Astrocyte of the cerebellum (primary cell): ENCODE data around the gene S100A9.

ENCODE experiments used
- DNase-seq: peaks from one replicate; pipeline ENCODE4 v3.0.0-alpha.2; 2011; ENCODE audit warnings: low read depth
- H3K4me3 ChIP-seq: 2 replicates; pipeline ENCODE4 v1.5.1; 2011; ENCODE audit warnings: mild to moderate bottlenecking, low read depth, low read length, moderate library complexity
- in situ Hi-C: cut with HindIII; loops from 2 replicates; pipeline ENCODE4 v1.10.0; 2017; ENCODE audit warnings: low sequenced_read_pairs
- TF ChIP-seq, protein P1 (sequence below): IDR thresholded peaks from 2 replicates; pipeline ENCODE4 v1.5.1; 2012; ENCODE audit warnings: low read length, low read depth, moderate library complexity, mild to moderate bottlenecking; ENCODE audit errors: missing control alignments

The S100A9 gene

DNA sequence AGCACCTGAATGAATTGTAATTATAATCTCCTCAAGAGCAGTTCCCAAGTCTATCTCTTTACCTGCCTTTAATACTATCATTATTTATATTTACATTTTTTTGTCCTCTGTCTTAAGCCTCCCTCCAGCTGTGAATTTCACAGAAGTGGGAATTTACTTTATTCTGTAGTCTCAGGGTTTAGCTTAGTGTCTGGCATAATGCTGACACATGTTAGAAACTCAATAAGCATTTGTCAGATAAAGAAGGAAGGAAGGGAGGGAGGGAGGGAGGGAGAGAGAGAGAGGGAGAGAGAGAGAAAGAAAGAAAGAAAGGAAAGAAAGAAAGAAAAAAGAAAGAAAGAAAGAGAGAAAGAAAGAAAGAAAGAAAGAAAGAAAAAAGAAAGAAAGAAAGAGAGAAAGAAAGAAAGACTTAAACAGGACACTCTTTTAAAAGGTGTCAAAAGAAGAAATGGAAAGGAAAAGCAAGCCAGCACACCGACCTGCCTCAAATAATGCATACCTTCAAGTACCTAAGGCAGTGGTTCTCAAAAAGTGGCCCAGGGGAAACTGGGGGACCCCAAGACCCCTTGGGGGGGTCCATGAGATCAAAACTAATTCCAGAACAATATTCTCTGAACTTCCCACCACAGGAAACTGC lies 7.2 kb upstream of the S100A9 start:
- in situ Hi-C loops: no loop called here
- H3K4me3 ChIP-seq: no peak overlapping the region

DNA sequence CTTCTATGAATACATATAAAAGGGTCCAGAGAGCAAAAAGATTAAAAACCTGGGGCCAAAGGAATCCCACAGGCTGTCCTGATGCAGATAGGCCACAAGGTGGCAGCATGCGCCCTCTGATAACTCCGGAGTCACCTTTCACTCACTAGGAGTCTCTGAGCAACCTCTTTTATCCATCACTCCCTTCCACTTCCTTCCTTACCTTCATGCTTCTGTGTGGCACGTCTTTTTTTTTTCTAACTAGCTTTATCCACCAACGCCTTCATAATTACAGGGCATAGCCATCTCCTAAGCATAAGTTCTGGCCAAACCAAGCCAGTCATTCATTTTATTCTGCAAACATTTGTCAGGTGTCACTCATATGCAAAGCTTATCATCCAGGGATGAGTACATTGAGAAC lies 5.1 kb upstream of the S100A9 start:
- peak; percentile 42 for DNase-seq
- in situ Hi-C loops: no loop called here
- TF ChIP-seq, protein P1, sequence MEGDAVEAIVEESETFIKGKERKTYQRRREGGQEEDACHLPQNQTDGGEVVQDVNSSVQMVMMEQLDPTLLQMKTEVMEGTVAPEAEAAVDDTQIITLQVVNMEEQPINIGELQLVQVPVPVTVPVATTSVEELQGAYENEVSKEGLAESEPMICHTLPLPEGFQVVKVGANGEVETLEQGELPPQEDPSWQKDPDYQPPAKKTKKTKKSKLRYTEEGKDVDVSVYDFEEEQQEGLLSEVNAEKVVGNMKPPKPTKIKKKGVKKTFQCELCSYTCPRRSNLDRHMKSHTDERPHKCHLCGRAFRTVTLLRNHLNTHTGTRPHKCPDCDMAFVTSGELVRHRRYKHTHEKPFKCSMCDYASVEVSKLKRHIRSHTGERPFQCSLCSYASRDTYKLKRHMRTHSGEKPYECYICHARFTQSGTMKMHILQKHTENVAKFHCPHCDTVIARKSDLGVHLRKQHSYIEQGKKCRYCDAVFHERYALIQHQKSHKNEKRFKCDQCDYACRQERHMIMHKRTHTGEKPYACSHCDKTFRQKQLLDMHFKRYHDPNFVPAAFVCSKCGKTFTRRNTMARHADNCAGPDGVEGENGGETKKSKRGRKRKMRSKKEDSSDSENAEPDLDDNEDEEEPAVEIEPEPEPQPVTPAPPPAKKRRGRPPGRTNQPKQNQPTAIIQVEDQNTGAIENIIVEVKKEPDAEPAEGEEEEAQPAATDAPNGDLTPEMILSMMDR: peak; percentile 91
- no peak overlapping the region for H3K4me3 ChIP-seq

More for the DNA sequence above, 7.2 kb upstream of the S100A9 start:
- no peak for DNase-seq
- TF ChIP-seq, protein P1: no peak

DNA sequence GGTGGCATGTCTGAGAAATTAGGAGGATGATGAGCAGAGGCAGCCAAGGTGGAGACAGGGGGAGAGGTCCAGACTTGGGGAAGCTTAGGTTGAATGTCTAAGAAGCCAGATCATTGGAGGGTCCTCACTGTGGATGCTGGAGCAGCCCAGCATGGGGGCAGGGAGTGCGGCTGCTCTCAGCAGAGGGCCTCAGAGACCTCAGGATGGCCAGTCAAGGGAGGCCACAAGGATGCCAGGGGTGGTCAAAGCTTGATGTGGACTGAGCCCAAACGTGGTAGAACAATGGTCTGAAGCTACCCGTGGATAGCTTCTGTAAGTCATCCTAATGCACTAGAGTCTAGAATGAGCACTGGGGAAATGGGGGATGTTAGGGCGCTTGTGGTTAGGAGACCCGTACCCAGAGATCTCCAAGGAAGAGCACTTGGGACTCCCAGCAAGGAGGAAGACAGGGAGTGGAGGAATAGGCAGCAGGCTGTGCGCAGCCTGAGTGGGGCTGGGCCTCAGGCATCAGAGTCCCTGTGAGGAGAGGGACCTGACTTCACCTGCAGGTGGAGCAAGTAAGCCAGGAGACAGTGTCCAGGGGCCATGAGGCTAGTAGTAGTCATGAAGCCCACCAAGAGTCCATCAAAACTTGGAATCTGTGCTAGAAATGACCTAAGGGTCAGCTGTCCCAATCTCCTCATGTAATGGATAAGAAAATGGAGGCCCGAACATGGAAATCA lies 4.3 kb upstream of the S100A9 start:
- TF ChIP-seq, protein P1: peak; percentile 48
- in situ Hi-C loops: no loop called here
- no peak overlapping the region for H3K4me3 ChIP-seq
- no peak for DNase-seq

DNA sequence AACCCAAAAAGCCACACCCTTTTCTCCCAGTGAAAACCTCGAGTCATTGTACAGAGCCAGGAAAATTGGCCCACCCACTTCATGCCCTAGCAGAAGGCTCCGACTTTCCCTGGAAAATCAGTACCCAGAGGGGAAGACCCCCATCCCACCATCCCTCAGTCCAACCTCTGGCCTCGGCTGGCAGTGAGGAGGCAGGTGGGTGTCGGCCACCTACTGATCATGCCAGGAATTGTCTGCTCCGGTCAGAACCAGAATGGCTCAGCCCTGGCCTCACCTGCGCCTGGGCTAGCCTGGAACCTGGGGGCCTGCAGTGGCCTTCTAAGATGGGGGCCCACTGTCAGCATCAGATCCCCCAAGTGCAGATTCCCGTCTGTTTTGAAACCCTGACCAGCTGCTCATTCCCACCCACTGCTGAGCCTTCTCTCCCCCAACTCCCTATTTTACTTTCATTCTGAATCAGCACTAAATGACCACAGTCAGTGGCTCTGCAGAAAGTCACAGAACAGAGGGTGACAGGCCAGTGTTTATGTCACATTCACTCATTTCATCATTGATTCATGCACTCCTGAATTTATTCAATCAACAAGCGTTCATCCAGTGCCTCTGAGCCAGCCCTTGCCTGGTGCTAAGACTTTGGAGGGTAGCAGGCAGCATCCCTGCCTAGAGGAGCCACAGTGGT lies 3.0 kb upstream of the S100A9 start:
- in situ Hi-C loops: no loop called here
- TF ChIP-seq, protein P1: peak; percentile 3
- no peak overlapping the region for H3K4me3 ChIP-seq
- DNase-seq: no peak

DNA sequence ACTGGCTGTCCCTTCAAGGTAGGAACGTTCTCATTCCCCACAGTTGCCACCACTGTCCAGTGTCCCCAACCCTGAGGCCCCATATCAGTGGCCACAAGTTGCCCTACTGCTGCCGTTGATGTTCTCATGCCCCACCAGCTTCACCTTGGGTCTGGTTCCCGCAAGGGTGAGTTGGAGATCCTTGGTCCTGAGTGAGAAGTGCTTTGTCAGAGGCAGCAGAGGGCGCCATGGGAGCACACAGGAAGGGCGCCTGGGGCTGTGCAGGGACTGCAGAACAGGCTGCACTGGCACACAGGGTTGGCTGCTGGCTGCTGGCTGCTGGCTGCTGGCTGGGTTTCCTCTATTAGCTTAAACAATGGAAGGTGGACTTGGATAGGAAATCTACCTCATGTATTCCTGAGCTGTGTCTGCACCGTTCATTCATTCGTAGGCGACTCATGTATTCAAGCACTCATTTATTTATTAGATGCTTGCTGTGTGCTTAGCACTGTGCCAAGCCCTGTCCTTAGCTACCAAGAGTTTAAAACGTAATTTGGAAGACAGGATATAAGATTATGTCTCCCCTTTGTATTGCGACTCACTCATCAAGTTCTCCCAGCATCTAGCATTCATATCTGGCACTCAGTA lies 2.1 kb upstream of the S100A9 start:
- DNase-seq: no peak
- TF ChIP-seq, protein P1: peak; percentile 40
- in situ Hi-C loops: no loop called here
- no peak overlapping the region for H3K4me3 ChIP-seq

DNA sequence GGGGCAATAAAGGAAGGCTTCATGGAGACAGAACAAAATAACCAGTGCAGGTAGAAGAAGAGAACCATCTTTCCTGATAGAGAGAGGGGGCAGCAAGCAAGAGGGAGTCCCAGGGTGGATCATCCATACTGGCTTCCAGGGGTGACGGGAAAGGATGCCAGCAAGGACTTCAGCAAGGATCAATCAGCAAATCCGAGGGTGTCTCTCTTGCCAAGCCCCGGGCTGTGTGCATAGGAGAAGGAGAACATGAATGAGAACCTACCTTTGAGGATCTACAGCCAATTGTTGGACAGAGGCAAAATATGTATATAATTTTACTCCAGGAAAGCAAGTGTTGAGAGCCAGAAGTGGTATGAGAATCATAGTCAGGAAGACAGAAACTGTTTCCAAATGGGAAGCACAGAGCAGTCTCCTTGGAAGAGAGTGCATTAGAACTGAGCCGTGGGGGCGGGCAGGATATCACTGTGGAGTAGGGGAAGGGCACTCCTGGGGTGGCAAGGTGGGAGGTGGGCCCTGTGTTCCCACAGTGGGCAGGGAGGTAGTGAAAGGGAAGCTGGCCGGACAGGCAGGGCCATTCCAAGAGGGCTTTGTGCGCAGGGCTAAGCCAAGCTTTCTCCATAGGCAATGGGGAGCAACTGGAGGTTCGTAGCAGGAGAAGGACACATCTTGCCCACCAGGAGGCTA lies 1.1 kb upstream of the S100A9 start:
- TF ChIP-seq, protein P1: no peak
- in situ Hi-C loops: no loop called here
- no peak for DNase-seq
- H3K4me3 ChIP-seq: no peak overlapping the region
